Upper lobe of left lung (tissue), 6 donors: ENCODE data around the gene FGF14. TPM values are rescaled to one million over a fixed set of nuclear protein-coding genes. Genes with fewer than 3 reads are reported as not detected.

Source experiments
- ATAC-seq, 2 donors: fragments of 200-7000 bp; cut with Tn5 transposase; one replicate each; pipeline ENCODE4 v1.9.1; 2022; ENCODE audit warnings: mild to moderate bottlenecking in 2 of 2, moderate library complexity in 2 of 2; ENCODE audit not compliant: low FRiP score in 2 of 2
- DNase-seq, 2 donors: peaks; one replicate each; pipeline ENCODE4 v3.0.0-alpha.2; 2019 to 2020
- H3K27ac ChIP-seq, 4 donors: fragments of 200-600 bp; sonication (generic); one replicate each; pipeline ENCODE4 v1.5.1; 2016 to 2019
- H3K27me3 ChIP-seq, 4 donors: fragments of 200-600 bp; sonication (generic); one replicate each; pipeline ENCODE4 v1.5.1; 2017 to 2019
- H3K36me3 ChIP-seq, 4 donors: fragments of 200-600 bp; sonication (generic); one replicate each; pipeline ENCODE4 v1.5.1; 2016 to 2019
- H3K4me1 ChIP-seq, 4 donors: fragments of 200-600 bp; sonication (generic); one replicate each; pipeline ENCODE4 v1.5.1; 2018 to 2019
- H3K4me3 ChIP-seq, 4 donors: fragments of 200-600 bp; sonication (generic); one replicate each; pipeline ENCODE4 v1.5.1; 2017 to 2019; ENCODE audit warnings: mild to moderate bottlenecking in 2 of 4, moderate library complexity in 1 of 4
- H3K9me3 ChIP-seq, 4 donors: fragments of 200-600 bp; sonication (generic); one replicate each; pipeline ENCODE4 v1.5.1; 2018 to 2019
- CTCF ChIP-seq, 6 experiments: fragments of 450-650 bp in 4 of 6; fragments of 200-600 bp in 2 of 6; sonication (generic) in 2 of 6; IDR thresholded peaks; one replicate each; pipeline ENCODE4 v1.5.1; 2016 to 2019; ENCODE audit warnings: antibody characterized with exemption in 6 of 6
- EP300 ChIP-seq, 4 donors: sonication (generic); formaldehyde crosslinking; IDR thresholded peaks; one replicate each; pipeline ENCODE4 v1.5.1; 2017; ENCODE audit warnings: antibody characterized with exemption in 4 of 4, control low read depth in 2 of 4
- POLR2A ChIP-seq, 4 donors: fragments of 450-650 bp; IDR thresholded peaks; one replicate each; pipeline ENCODE4 v1.5.1; 2016 to 2017; ENCODE audit warnings: antibody characterized with exemption in 4 of 4, mild to moderate bottlenecking in 2 of 4
- POLR2AphosphoS5 ChIP-seq, 2 donors: sonication (generic); formaldehyde crosslinking; IDR thresholded peaks; one replicate each; pipeline ENCODE4 v1.5.1; 2017; ENCODE audit warnings: antibody characterized with exemption in 2 of 2
- WGBS, 2 donors: methylation state at CpG; one replicate each; pipeline ENCODE4 v1.1.5; 2017 to 2018; 5-methylcytosine and 5-hydroxymethylcytosine counted together
- total RNA-seq, 6 donors: library from RNA; depleted of rRNA in 4 of 6; stranded (reverse); fragments of >200 nt in 4 of 6; gene quantifications; one replicate each; pipeline versions ENCODE4 v1.1.0 to v1.2.1, GENCODE V29; 2016 to 2021
- donor health status: DM: no; HTN: no; CAD: no; lungs with moderate emphysema.
- donor health status: DM: no; HTN: yes; CAD: no; lungs with severe emphysema.

The FGF14 gene
- total RNA-seq, 6 donors from 2014 or later: 0.80 to 8.4 (median 4.1) TPM

GRCh38 chr13:101784313-101784712 lies 617.5 kb downstream of the FGF14 start:
- TF ChIP-seq EP300 (IDR thresholded peaks at IDR 0.05) (no peak), CTCF (IDR thresholded peaks at IDR 0.05) (no peak), POLR2AphosphoS5 (IDR thresholded peaks at IDR 0.05) (no peak), POLR2A (IDR thresholded peaks at IDR 0.05) (no peak)
- no peak for ATAC-seq

GRCh38 chr13:101783554-101783953 lies 618.3 kb downstream of the FGF14 start:
- TF ChIP-seq POLR2AphosphoS5 (IDR thresholded peaks at IDR 0.05): no peak
- no peak for TF ChIP-seq POLR2A (IDR thresholded peaks at IDR 0.05)
- no peak for TF ChIP-seq EP300 (IDR thresholded peaks at IDR 0.05)
- no peak for TF ChIP-seq CTCF (IDR thresholded peaks at IDR 0.05)
- Histone ChIP-seq H3K36me3 (no peaks in the 10 kb centered on the region), H3K4me3 (no peak overlapping the region), H3K9me3 (no peaks in the 10 kb centered on the region), H3K27me3 (no peaks in the 10 kb centered on the region), H3K4me1 (no peaks in the 10 kb centered on the region), H3K27ac (no peak overlapping the region)
- ATAC-seq (no peak), DNase-seq (no peak)

More at GRCh38 chr13:101784313-101784712, 617.5 kb downstream of the FGF14 start:
- no peak overlapping the region for H3K4me3 ChIP-seq
- no peaks in the 10 kb centered on the region for H3K36me3 ChIP-seq
- H3K9me3 ChIP-seq: no peaks in the 10 kb centered on the region
- no peak overlapping the region for H3K27ac ChIP-seq
- H3K4me1 ChIP-seq: no peaks in the 10 kb centered on the region
- no peak for DNase-seq
- no peaks in the 10 kb centered on the region for H3K27me3 ChIP-seq

GRCh38 chr13:101780211-101780610 lies 621.6 kb downstream of the FGF14 start:
- Histone ChIP-seq H3K27ac (no peak overlapping the region), H3K27me3 (no peaks in the 10 kb centered on the region), H3K4me1 (no peaks in the 10 kb centered on the region), H3K4me3 (no peak overlapping the region), H3K36me3 (no peaks in the 10 kb centered on the region), H3K9me3 (no peaks in the 10 kb centered on the region)
- ATAC-seq: no peak
- TF ChIP-seq EP300 (IDR thresholded peaks at IDR 0.05) (no peak), POLR2AphosphoS5 (IDR thresholded peaks at IDR 0.05) (no peak), CTCF (IDR thresholded peaks at IDR 0.05) (no peak), POLR2A (IDR thresholded peaks at IDR 0.05) (no peak)
- DNase-seq: no peak

- Histone ChIP-seq H3K4me3 (no peak overlapping the region), H3K36me3 (no peaks in the 10 kb centered on the region), H3K27me3 (no peaks in the 10 kb centered on the region), H3K9me3 (no peaks in the 10 kb centered on the region), H3K27ac (no peak overlapping the region), H3K4me1 (no peaks in the 10 kb centered on the region)
- TF ChIP-seq CTCF (IDR thresholded peaks at IDR 0.05) (no peak), POLR2A (IDR thresholded peaks at IDR 0.05) (no peak), POLR2AphosphoS5 (IDR thresholded peaks at IDR 0.05) (no peak), EP300 (IDR thresholded peaks at IDR 0.05) (no peak)
- ATAC-seq (no peak), DNase-seq (no peak)
- 64 to 71% methylated on average over 4 of the region's 4 CpGs for WGBS, 2 donors
Observed at GRCh38 chr13:101779147-101779546, 622.7 kb downstream of the FGF14 start.

GRCh38 chr13:101775267-101775666 lies 626.6 kb downstream of the FGF14 start:
- ATAC-seq: no peak
- no peaks in the 10 kb centered on the region for H3K27me3 ChIP-seq
- H3K9me3 ChIP-seq: no peaks in the 10 kb centered on the region
- TF ChIP-seq POLR2A (IDR thresholded peaks at IDR 0.05) (no peak), CTCF (IDR thresholded peaks at IDR 0.05) (no peak), EP300 (IDR thresholded peaks at IDR 0.05) (no peak), POLR2AphosphoS5 (IDR thresholded peaks at IDR 0.05) (no peak)
- WGBS, 2 donors: 80 to 91% methylated on average over 1 of the region's 1 CpG
- H3K36me3 ChIP-seq: no peaks in the 10 kb centered on the region
- no peak for DNase-seq
- H3K27ac ChIP-seq: no peak overlapping the region
- no peak overlapping the region for H3K4me3 ChIP-seq
- H3K4me1 ChIP-seq: no peaks in the 10 kb centered on the region
